Muscle layer of duodenum (tissue), 2 donors: ENCODE measurements around the gene PINLYP.

ENCODE experiments used
- H3K27ac ChIP-seq: one replicate; pipeline ENCODE4 v1.7.0; 2013; ENCODE audit warnings: mild to moderate bottlenecking, low read length
- H3K27me3 ChIP-seq: one replicate; pipeline ENCODE4 v1.7.0; 2013; ENCODE audit warnings: low read depth, mild to moderate bottlenecking, control low read depth, low read length
- H3K36me3 ChIP-seq, 2 donors: one replicate each; pipeline ENCODE4 v1.7.0; 2013; ENCODE audit warnings: low read length in 2 of 2, control low read depth in 1 of 2, mild to moderate bottlenecking in 1 of 2; ENCODE audit not compliant: insufficient read depth in 2 of 2, control insufficient read depth in 1 of 2
- H3K4me1 ChIP-seq, 2 donors: one replicate each; pipeline ENCODE4 v1.7.0; 2013; ENCODE audit warnings: low read length in 2 of 2, mild to moderate bottlenecking in 2 of 2, control low read depth in 1 of 2, moderate library complexity in 1 of 2; ENCODE audit not compliant: insufficient read depth in 2 of 2, control insufficient read depth in 1 of 2
- H3K4me3 ChIP-seq, 2 donors: one replicate each; pipeline ENCODE4 v1.7.0; 2013; ENCODE audit warnings: low read length in 2 of 2, low read depth in 1 of 2, mild to moderate bottlenecking in 1 of 2
- H3K9me3 ChIP-seq, 2 donors: one replicate each; pipeline ENCODE4 v1.7.0; 2013; ENCODE audit warnings: low read length in 2 of 2, control low read depth in 1 of 2, mild to moderate bottlenecking in 1 of 2; ENCODE audit not compliant: control insufficient read depth in 1 of 2
- donor health status: healthy.

The PINLYP gene

GRCh38 chr19:43623889-43624670 is 48.5 kb downstream of the PINLYP start:
- H3K4me3 ChIP-seq, result no peak overlapping the region
- H3K36me3 ChIP-seq, result peaks cover 0 to 3% of the 10 kb centered on the region in 2 donors
- H3K27me3 ChIP-seq, result no peaks in the 10 kb centered on the region
- no peak overlapping the region for H3K27ac ChIP-seq
- H3K9me3 ChIP-seq, result no peaks in the 10 kb centered on the region
- peaks cover 0 to 7% of the 10 kb centered on the region in 2 donors for H3K4me1 ChIP-seq

GRCh38 chr19:43624933-43625332 is 49.3 kb downstream of the PINLYP start:
- peaks cover 0 to 7% of the 10 kb centered on the region in 2 donors for H3K4me1 ChIP-seq
- H3K27me3 ChIP-seq, result no peaks in the 10 kb centered on the region
- H3K9me3 ChIP-seq, result no peaks in the 10 kb centered on the region
- H3K36me3 ChIP-seq, result peaks cover 0 to 3% of the 10 kb centered on the region in 2 donors
- no peak overlapping the region for H3K27ac ChIP-seq
- H3K4me3 ChIP-seq, result no peak overlapping the region

DNA sequence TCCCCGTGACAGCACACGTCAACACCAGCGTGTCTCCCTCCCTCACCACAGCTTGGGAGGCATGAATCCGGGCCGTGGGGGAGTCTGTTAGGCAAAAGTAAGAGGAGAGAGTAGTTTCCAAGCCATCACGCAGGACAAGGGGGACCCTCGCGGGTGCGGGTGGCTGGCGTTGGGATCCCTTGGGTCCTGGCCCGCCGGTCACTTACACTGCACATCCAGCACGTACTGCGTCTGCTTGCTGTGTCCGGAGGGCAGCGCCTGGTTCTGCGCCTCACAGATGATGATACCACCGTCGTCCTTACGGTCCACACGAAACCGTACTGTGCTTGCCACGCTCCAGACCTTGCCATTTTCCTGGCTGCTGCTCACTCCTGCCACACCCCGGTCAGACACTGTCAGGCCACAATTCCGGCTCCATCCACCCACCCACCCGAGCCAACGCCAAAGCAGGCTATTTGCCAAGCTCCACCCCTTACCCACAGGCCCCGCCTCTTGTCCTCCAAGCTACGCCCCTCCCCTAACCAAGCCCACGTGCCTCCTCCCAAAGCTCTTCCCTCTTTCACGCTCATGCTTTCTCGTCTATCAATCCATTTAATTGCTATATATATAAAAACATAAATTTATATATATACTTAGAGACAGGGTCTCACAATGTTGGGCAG is 50.4 kb downstream of the PINLYP start:
- H3K27ac ChIP-seq, result no peak overlapping the region
- H3K4me3 ChIP-seq, result no peak overlapping the region
- no peaks in the 10 kb centered on the region for H3K9me3 ChIP-seq
- no peaks in the 10 kb centered on the region for H3K27me3 ChIP-seq
- H3K4me1 ChIP-seq, result no peaks in the 10 kb centered on the region
- peaks cover 0 to 3% of the 10 kb centered on the region in 2 donors for H3K36me3 ChIP-seq

- H3K4me3 ChIP-seq, result no peak overlapping the region
- no peaks in the 10 kb centered on the region for H3K27me3 ChIP-seq
- H3K9me3 ChIP-seq, result no peaks in the 10 kb centered on the region
- no peak overlapping the region for H3K27ac ChIP-seq
- H3K4me1 ChIP-seq, result no peaks in the 10 kb centered on the region
- H3K36me3 ChIP-seq, result peaks cover 0 to 3% of the 10 kb centered on the region in 2 donors
Observed at GRCh38 chr19:43626838-43627237, 51.2 kb downstream of the PINLYP start.

- Histone ChIP-seq H3K9me3 (no peaks in the 10 kb centered on the region), H3K27ac (no peak overlapping the region), H3K36me3 (peaks cover 0 to 3% of the 10 kb centered on the region in 2 donors), H3K27me3 (no peaks in the 10 kb centered on the region), H3K4me1 (no peaks in the 10 kb centered on the region), H3K4me3 (no peak overlapping the region)
Observed at GRCh38 chr19:43628646-43629326, 53.2 kb downstream of the PINLYP start.

- H3K36me3 ChIP-seq, result peaks cover 0 to 3% of the 10 kb centered on the region in 2 donors
- H3K4me3 ChIP-seq, result no peak overlapping the region
- no peaks in the 10 kb centered on the region for H3K9me3 ChIP-seq
- no peak overlapping the region for H3K27ac ChIP-seq
- H3K4me1 ChIP-seq, result peaks cover 0 to 5% of the 10 kb centered on the region in 2 donors
- no peaks in the 10 kb centered on the region for H3K27me3 ChIP-seq
Observed at GRCh38 chr19:43631491-43631890, 55.9 kb downstream of the PINLYP start.
